ENCODE results near the gene CCR7.

CCR7 gene

DNA sequence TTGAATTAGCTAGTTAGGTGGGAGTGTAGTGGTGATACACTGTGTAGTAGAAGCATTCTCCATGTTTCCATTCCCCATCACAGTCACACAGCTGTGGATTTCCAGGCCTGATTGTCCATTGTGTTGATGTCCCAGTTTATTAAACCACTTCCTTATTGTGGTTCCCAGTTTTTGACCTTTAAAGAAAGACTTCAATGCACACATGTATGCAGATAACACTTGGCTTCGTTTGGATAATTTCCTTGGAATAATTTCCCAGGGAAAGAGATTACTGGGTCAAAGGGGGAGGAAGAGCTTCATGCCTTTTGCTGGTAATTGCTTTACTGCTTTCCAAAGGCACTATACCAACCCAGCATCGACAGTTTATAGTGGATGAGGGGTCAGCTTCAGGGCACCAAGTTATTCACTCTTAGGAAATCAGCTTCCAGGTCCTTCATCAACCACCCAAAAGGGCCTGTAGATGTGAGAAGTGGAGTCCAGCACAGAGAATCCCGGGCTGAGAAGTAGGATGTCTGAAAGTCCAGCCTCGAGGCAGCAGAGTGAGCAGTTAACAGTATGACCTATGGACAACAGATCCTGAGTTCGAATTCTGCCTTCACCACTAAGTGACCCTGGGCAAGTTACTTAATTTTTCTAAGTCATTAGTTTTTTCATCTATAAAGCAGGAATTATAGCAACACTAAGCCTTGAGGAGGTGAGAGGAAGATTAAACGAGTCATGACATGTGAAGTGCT lies 32.6 kb downstream of the CCR7 start:
- POLR2A ChIA-PET = interaction anchor here (0.6 to 2.9 kb wide), 13 partner anchors 13 to 238 kb away, joined by 3 to 18 read pairs (median 4); partner anchors contain the start of gene TOP2A
- no peaks in the 10 kb centered on the region for H3K9me3 ChIP-seq (ENCODE audit: control insufficient read depth, insufficient read depth, low read depth, low read length)
- TF ChIP-seq ZNF785 (tag by site-specific recombination; IDR thresholded peaks at IDR 0.05) (no peak), ZNF777 (tag by site-specific recombination; IDR thresholded peaks at IDR 0.05; ENCODE audit: borderline replicate concordance) (no peak), ZNF132 (tag by site-specific recombination; IDR thresholded peaks at IDR 0.05; ENCODE audit: borderline replicate concordance) (no peak), ZBTB26 (tag by site-specific recombination; optimal IDR thresholded peaks at IDR 0.05) (no peak), ZNF23 (tag by site-specific recombination; IDR thresholded peaks at IDR 0.05; ENCODE audit: borderline replicate concordance) (no peak), MEIS1 (CRISPR knock-in tag; IDR thresholded peaks at IDR 0.05; ENCODE audit: borderline replicate concordance) (no peak), ZNF670 (tag by site-specific recombination; IDR thresholded peaks at IDR 0.05; ENCODE audit: low read depth) (no peak), ZNF621 (tag by site-specific recombination; IDR thresholded peaks at IDR 0.05) (no peak), ZNF354C (tag by site-specific recombination; IDR thresholded peaks at IDR 0.05; ENCODE audit: borderline replicate concordance, low read depth) (no peak)
- TF ChIP-seq, protein P1, sequence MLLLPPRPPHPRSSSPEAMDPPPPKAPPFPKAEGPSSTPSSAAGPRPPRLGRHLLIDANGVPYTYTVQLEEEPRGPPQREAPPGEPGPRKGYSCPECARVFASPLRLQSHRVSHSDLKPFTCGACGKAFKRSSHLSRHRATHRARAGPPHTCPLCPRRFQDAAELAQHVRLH (tag by site-specific recombination; IDR thresholded peaks at IDR 0.05) = no peak
- H3K4me3 ChIP-seq (ENCODE audit: low read depth, low read length) = no peak overlapping the region
- H3K27ac ChIP-seq (ENCODE audit: extremely low read depth, low read depth, low read length) = no peak overlapping the region
- H3K4me1 ChIP-seq (ENCODE audit: control insufficient read depth, insufficient read depth, low read length) = no peaks in the 10 kb centered on the region
- H3K36me3 ChIP-seq (ENCODE audit: control insufficient read depth in 2 of 2, insufficient read depth in 1 of 2, low read length in 2 of 2) = no peaks in the 10 kb centered on the region
- CTCF ChIA-PET = interaction anchor here (0.5 to 12.0 kb wide), 53 partner anchors 9 to 1133 kb away, joined by 3 to 194 read pairs (median 7); partner anchors contain the start of genes CCR7, IGFBP4 and TOP2A

GRCh38 chr17:40531051-40531991 lies 34.0 kb downstream of the CCR7 start:
- no peaks in the 10 kb centered on the region for H3K36me3 ChIP-seq (ENCODE audit: control insufficient read depth in 2 of 2, insufficient read depth in 1 of 2, low read length in 2 of 2)
- ChIA-PET CTCF (interaction anchor here (0.8 to 12.0 kb wide), 24 partner anchors 7 to 215 kb away, joined by 3 to 194 read pairs (median 26); partner anchors contain the start of genes CCR7, IGFBP4 and TOP2A), POLR2A (interaction anchor here (0.6 to 2.9 kb wide), 3 partner anchors 46 to 114 kb away, joined by 3 to 18 read pairs (median 3); partner anchors contain the start of gene TOP2A)
- no peaks in the 10 kb centered on the region for H3K4me1 ChIP-seq (ENCODE audit: control insufficient read depth, insufficient read depth, low read length)
- H3K9me3 ChIP-seq (ENCODE audit: control insufficient read depth, insufficient read depth, low read depth, low read length) = no peaks in the 10 kb centered on the region
- no peak overlapping the region for H3K27ac ChIP-seq (ENCODE audit: extremely low read depth, low read depth, low read length)
- TF ChIP-seq ZNF610 (tag by site-specific recombination; IDR thresholded peaks at IDR 0.05; ENCODE audit: borderline replicate concordance) (no peak), ZFP3 (tag by site-specific recombination; IDR thresholded peaks at IDR 0.05; ENCODE audit: low read depth) (no peak), SCRT1 (tag by site-specific recombination; IDR thresholded peaks at IDR 0.05; ENCODE audit: borderline replicate concordance) (no peak), ZNF221 (tag by site-specific recombination; IDR thresholded peaks at IDR 0.05; ENCODE audit: borderline replicate concordance) (no peak), ZFHX2 (tag by site-specific recombination; conservative IDR thresholded peaks at IDR 0.05) (peak; percentile 15; the same call in 1 of the 2 replicates), ZNF157 (tag by site-specific recombination; IDR thresholded peaks at IDR 0.05) (no peak), ZNF623 (tag by site-specific recombination; IDR thresholded peaks at IDR 0.05) (peak; percentile 48)
- TF ChIP-seq, protein P2, sequence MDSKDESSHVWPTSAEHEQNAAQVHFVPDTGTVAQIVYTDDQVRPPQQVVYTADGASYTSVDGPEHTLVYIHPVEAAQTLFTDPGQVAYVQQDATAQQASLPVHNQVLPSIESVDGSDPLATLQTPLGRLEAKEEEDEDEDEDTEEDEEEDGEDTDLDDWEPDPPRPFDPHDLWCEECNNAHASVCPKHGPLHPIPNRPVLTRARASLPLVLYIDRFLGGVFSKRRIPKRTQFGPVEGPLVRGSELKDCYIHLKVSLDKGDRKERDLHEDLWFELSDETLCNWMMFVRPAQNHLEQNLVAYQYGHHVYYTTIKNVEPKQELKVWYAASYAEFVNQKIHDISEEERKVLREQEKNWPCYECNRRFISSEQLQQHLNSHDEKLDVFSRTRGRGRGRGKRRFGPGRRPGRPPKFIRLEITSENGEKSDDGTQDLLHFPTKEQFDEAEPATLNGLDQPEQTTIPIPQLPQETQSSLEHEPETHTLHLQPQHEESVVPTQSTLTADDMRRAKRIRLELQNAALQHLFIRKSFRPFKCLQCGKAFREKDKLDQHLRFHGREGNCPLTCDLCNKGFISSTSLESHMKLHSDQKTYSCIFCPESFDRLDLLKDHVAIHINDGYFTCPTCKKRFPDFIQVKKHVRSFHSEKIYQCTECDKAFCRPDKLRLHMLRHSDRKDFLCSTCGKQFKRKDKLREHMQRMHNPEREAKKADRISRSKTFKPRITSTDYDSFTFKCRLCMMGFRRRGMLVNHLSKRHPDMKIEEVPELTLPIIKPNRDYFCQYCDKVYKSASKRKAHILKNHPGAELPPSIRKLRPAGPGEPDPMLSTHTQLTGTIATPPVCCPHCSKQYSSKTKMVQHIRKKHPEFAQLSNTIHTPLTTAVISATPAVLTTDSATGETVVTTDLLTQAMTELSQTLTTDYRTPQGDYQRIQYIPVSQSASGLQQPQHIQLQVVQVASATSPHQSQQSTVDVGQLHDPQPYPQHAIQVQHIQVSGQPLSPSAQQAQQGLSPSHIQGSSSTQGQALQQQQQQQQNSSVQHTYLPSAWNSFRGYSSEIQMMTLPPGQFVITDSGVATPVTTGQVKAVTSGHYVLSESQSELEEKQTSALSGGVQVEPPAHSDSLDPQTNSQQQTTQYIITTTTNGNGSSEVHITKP (tag by site-specific recombination; IDR thresholded peaks at IDR 0.05) = 0 out of 2 replicates have a peak, but pooled peaks have one; percentile 18
- H3K4me3 ChIP-seq (ENCODE audit: low read depth, low read length) = no peak overlapping the region

Measured in HEK293 (cell line).